GM19351 (cell line): ENCODE results near the gene LRRC63.

Experiments used
- ATAC-seq: cut with Tn5 transposase; IDR thresholded peaks from one replicate; pipeline ENCODE4 v1.9.1; 2021; ENCODE audit warnings: mild to moderate bottlenecking, moderate library complexity; ENCODE audit not compliant: unreplicated experiment

LRRC63 gene

GRCh38 chr13:46310066-46310465 is 98.3 kb downstream of the LRRC63 start:
- no peak for ATAC-seq

GRCh38 chr13:46311217-46311616 is 99.5 kb downstream of the LRRC63 start:
- ATAC-seq = no peak

GRCh38 chr13:46313024-46313423 is 101.3 kb downstream of the LRRC63 start:
- ATAC-seq = no peak

- ATAC-seq = no peak
These were observed 101.9 kb downstream of the LRRC63 start for GRCh38 chr13:46313432-46314257.

GRCh38 chr13:46314587-46314986 is 102.9 kb downstream of the LRRC63 start:
- ATAC-seq = no peak

GRCh38 chr13:46315036-46315435 is 103.3 kb downstream of the LRRC63 start:
- no peak for ATAC-seq

GRCh38 chr13:46315491-46316075 is 103.9 kb downstream of the LRRC63 start:
- ATAC-seq = no peak

GRCh38 chr13:46317120-46317519 is 105.4 kb downstream of the LRRC63 start:
- no peak for ATAC-seq

- no peak for ATAC-seq
These were observed 107.3 kb downstream of the LRRC63 start for GRCh38 chr13:46318986-46319385.

GRCh38 chr13:46320406-46320805 is 108.7 kb downstream of the LRRC63 start:
- no peak for ATAC-seq

GRCh38 chr13:46320821-46321220 is 109.1 kb downstream of the LRRC63 start:
- ATAC-seq = no peak

- peak; percentile 49 for ATAC-seq
These were observed 109.9 kb downstream of the LRRC63 start for GRCh38 chr13:46321494-46322225.

- no peak for ATAC-seq
These were observed 113.2 kb downstream of the LRRC63 start for GRCh38 chr13:46324976-46325375.
